GM21447 (cell line): ENCODE results near the gene TAS1R1.

ENCODE experiments used
- ATAC-seq: cut with Tn5 transposase; IDR thresholded peaks from one replicate; pipeline ENCODE4 v1.9.1; 2021; ENCODE audit not compliant: unreplicated experiment

The TAS1R1 gene

DNA sequence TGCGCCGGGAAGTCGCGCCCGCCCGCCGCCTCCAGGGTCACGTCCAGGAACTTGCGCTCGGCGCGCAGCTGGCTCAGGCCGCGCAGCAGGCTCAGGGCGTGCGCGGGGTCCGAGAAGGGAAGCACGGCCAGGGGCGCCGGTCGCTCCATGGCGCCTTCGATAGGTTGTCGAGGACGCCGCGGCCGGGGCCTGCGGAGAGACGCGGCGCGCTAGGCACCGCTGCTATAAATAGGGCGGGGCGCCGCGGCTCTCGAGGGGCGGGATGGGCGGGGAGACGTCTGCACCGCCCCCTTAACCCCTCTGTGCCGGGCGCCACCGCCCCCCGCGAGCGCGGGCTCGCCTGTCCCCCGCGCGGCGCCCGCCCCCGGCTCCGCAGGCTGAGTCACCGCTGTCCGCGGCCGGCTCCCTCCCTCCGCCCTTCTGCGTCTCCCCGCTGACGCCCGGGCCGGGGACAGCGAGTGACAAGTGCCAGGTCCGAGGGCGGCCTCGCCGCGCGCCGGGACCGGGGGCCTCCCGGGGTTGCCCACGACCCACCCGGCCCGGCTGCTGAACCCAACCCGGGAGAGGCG is 47.6 kb downstream of the TAS1R1 start, which contains the start of gene KLHL21:
Gene KLHL21 (minus strand): TSS at position 201 of the 569 bp plus-strand sequence. CDS start 52 bp downstream, at position 149.
- peak; percentile 42 for ATAC-seq

DNA sequence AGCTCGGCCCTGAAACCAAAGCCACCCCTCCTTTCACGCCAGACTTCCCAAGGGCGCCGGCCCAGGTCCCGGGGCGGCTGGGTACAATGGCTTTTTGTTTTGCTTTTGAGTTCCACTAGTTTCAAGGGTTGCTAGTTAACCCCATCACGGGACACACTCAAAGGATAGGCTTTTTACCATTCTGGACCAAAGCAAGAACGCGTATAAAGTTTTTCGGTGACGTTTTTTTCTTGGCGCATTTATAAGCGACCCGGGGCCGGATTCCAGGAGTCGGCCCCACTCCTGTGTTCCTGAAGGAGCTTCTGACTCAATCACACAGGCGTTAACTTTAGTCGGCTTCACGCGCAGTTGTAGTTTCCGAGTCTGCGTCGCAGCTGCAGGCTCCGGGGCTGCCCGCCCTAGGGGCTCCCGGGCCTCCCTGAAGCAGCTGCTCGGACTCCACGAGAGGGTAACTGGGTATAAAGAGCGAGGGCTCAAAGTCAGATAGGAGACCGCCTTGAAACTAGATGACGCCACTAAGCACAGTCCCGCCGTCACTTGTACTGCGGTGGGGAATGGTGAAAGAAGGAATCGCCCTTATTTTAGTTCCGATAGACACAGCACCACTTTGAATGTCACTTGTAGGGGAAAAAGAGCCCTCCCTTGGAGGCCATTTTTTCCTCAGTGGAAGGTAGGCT is 48.3 kb downstream of the TAS1R1 start:
- peak; percentile 8 for ATAC-seq

DNA sequence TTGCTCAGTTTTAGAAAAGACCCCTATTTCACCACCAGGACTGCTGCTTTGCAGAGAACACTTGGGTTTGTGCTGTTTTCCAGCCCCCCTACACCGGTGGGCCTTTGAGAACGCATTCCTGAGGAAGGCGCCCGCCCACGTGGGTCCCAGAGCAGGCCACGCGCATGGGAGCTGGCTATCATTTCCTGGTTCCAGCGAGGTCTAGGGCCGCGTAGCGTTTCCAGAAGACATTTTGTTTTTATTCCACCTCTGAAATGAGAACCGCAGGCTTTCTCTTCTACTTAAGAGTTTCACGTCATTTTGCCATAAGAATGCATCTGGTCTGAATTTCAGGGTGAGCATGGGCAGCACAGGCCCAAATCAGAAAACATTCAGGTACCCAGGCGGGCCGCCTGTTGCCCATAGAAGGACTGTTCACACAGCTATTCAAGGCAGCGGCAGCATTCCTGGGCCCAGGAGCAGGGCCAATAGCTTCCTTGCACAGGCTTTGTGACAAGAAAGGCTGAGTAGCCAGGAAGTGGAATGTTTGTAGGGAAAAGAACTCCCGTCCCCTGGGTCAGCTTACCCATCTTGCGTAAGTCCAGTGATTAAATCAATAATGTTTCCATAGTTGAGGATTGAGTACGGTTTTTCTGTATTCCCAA is 48.9 kb downstream of the TAS1R1 start:
- no peak for ATAC-seq

DNA sequence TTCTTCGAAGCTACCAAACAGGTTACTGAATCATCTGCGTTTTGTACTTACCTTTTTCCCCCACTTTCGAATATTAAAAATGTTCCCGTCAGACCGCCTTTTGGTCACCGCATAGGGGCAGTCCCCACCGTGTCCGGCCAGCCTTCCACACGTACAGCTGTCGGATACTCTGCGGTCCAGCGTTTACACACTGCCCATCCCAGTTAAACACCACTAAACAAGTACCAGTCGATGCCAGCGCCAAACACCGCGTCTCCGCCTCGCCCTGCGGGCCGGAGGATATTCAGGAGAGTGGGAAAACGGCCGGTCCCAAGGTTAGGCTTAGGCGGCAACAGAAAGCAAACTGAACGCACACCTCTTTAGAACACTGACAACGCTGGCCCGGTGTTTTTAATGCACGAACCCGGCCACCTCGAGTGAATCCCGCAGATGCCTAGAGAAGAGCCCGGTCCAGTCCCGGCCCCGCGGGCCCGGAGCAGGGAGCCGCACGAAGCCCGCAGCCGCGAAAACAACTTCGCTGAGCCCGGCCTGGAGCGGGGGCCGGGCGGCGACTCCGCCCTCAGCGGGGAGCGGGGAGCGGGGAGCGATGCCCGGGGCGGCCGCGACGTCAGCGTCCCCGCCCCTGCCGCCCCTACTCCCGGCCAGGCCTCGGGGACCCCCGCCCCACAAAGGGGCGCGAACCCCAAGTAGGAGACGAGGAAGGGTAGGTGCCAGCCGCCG is 57.7 kb downstream of the TAS1R1 start:
- ATAC-seq, result peak; percentile 31

DNA sequence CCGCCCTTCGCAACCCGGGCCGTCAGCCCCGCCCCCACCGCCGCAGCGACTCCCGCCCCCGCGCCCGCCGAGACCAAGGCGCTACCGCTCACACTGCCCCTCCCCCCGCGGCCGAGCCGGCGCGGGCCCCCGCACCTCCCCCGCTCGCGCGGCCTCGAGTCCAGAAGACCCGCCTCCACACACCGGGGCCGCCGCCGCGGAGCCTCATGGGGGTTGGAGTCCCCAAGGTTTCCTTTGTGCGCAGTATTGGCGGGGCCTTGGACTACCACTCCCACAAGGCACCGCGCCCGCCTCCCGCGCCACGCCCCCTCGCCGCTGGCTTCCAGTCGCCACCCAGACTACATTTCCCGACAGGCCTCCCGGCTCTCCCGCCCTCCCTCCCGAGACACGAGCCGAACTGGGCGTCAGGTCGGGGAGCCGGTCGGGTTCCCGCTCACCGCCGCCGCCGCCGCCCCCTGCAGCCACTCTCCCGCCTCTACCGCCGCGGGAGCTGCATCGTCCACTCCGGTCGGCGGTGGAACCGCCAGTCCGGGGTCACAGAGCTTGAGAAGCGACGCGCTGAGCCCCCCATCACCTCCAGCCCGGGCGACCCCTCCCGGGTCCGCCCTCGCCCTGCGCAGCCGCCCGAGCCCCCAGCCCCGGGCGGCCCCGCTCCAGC is 58.4 kb downstream of the TAS1R1 start, which contains the start of gene PHF13:
Gene PHF13 (plus strand): TSS at position 371 of the 658 bp plus-strand sequence. CDS start 336 bp downstream, outside the sequence.
- peak; percentile 87 for ATAC-seq

DNA sequence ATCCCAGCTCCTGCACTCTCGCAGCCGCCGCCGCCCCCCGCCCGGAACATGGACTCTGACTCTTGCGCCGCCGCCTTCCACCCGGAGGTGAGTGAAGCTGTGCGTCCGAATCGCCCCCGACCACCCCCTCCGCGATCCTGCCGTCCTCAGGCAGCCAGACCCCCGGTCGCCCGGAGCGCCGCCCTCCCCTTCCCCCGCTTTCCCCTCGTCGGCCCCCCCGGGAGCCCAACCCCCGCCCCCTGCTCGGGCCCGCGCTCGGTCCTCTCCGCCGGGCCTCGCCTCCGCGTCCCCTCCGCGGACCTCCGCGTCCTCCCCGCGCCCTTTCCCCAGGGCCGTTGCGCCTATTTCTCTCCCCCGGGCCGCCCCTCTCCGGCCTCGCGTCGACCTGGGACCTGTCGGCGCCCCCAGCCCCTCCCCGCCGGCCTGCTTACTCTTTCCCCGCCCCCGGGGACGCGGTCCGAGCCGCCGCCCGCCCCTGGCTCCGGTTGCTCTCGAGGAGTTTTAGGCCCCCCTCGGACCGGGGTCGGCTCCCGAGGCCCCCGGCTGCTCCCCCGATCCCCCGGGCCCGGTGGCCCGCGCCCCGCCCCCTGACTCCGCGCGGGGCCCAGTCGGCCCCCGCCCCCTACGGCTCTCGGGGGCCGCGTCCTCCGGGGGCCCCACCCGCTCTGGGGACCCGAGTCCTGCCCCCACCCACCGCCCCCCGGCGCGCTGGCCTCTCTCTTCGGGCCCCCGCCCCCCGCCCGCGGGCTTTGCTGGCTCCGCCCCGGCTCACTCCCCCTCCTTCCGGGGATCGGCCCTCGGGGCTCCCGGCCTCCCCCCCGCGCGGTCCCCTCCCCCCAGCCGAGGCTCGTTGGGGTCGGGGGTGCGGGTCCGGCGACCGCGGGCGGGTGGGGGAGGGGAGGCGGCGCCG is 59.2 kb downstream of the TAS1R1 start:
- no peak for ATAC-seq

DNA sequence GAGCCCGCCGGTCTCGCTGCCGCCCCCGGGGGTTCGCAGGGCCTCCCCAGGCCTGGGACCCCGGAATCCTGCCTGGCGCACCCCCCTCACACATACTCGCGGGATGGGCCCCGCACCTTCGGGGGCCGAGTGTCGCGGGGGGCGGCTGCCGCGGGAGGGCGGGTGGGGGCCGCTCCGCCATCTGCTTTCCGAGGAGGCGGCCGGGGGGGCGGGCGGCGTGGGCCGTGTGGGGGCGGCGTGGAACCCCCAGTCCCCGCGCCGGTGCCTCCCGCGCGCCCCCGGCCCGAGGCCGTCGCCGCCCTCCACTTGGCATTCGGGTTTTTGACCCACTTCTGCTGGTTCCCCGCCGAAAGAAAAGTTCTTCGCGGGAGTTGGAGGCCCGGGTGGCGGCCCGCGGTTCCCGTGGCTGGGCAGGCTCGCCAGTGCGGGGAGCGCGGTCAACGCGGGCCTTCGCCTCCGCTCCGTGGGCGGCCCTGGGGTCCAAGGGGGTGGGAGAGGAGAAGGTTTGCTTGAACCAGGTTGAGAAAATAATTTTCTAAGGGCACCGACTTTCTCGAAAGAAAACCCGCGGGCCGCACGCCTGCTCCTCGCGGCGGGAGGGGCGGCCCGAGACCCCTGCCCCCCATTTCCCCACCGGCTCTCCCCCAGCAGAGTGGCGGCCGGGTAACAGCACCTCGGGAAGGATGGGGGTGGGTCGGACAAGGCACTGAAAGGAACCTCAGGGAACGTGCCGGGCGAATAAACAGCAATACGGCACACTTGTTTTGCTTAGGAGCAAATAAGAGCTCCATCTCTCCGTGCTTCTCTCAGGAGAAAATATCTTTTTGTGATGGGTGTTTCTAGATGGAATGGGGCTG is 60.0 kb downstream of the TAS1R1 start:
- ATAC-seq, result no peak

DNA sequence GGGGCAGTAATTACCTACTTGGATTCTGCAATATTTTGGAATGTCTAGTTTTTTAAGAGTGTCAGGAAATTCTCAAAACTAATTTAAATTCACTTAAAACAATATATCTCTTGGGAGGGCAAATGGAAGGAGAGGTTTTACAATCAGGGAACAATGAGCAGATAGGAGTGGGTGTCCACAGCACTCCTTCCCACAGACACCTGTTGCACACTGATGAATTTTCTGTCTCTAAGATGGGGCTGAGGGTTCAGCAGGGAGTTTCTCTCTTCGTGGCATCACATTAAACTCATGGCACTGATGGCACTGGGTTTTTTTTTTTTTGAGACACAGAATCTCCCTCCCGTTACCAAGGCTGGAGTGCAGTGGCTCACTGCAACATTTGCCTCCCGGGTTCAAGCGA is 63.9 kb downstream of the TAS1R1 start:
- no peak for ATAC-seq

DNA sequence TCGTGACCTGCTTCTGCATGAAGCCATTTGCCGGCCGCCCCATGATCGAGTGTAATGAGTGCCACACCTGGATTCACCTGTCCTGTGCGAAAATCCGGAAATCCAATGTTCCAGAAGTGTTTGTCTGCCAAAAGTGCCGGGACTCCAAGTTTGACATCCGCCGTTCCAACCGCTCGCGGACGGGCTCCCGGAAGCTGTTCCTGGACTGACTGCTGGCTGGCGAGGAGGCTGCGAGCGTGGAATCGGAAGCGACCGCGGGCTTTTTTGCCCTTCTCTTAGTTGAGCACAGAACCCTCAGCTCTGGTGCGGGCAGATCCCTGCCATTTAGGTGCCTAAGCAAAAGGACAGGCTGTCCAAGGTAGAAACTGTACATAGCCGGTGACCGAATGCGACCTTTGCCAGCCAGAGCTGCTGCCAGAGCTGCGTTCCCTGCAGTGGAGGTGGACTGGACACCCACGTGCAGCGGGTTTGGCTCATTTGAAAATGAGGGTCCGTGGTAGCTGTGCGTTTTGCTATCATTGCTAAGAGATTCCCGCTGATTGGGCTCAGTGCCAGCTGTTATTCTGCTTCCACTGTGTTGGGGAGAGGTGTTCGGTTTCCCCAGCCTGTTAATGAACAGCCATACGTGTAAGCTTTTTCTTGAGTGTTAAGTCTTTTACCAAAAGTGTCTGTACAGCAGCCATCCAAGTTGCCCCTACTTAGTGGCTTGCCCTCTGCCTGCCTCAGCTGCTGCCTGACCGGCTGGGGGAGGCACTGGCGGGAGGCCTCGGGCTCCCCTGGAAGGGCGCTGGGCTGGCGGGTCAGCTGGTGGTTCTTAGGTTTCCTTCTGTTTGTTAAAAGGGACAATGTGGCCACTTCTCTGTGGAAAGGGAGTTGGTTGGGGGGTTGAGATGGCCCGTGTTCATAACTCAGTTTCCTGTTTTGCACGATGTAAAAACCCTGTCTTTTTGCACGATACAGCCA is 66.6 kb downstream of the TAS1R1 start:
- no peak for ATAC-seq

DNA sequence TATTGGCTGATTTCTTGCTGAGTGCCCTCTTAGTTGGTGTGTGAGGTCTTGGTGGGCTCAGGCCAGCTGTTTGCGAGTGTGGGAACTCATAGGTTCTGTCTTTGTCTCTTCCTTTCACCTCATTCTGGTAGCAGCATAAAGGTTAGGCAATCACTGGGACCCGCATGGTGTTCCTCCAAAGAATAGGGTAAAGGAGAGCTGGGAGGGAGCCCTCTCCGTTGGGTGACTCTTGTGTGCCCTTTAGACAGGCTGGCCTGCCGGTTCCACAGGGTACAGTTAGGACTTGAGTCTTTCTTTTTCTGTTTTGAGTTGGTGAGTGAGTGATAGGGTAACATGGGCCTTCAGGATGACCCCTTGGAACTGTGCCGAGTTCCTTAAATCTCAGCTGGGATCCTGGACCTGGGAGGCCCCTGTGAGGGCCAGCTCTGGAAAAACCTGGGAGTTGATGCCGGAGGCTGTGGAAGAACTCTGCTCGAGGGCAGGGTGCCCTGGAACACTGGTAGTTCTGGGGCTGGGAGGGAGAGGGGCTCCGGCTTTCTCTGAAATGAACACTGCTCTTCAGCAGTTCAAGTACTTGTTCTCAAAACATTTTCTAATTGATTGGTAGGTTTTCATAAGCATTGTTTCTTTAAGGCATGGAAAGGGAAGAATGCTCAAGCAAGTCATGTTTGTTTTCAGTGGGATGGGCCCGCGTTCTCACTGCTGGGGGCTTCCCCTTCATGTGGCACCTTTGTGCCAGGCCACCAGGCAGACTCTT is 67.5 kb downstream of the TAS1R1 start:
- no peak for ATAC-seq

DNA sequence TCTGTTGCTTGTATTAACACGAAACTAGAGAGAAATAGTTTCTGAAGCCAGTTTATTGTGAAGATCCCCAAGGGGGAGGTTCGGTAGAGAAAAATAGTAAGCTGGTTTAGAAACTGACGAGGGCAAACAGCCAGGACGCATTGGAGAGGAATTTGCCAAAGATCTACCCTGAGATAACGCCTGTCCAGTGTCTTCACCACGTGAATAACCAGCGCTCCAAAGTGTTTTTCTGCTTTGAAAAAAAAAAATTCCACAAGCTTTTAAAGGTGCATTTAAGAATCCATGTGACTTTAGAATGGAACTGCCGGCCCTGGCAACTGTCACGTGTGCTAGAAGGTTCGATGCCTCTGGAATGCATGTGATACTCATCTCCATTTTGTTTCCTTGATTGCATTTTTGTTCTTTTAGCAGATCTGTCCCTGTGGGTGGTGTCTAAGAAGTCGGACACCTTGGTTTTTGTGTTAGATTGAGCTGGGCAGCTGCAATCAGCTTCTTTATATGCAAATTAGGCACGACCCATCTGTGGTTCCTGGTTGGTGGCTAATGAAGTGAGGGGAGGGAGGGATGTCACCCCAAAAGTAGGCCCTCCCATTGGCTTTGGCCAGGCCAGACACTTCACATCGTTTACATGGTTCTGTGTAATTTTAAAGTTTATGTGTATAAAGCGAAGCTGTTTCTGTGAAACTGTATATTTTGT is 68.3 kb downstream of the TAS1R1 start:
- ATAC-seq, result no peak

DNA sequence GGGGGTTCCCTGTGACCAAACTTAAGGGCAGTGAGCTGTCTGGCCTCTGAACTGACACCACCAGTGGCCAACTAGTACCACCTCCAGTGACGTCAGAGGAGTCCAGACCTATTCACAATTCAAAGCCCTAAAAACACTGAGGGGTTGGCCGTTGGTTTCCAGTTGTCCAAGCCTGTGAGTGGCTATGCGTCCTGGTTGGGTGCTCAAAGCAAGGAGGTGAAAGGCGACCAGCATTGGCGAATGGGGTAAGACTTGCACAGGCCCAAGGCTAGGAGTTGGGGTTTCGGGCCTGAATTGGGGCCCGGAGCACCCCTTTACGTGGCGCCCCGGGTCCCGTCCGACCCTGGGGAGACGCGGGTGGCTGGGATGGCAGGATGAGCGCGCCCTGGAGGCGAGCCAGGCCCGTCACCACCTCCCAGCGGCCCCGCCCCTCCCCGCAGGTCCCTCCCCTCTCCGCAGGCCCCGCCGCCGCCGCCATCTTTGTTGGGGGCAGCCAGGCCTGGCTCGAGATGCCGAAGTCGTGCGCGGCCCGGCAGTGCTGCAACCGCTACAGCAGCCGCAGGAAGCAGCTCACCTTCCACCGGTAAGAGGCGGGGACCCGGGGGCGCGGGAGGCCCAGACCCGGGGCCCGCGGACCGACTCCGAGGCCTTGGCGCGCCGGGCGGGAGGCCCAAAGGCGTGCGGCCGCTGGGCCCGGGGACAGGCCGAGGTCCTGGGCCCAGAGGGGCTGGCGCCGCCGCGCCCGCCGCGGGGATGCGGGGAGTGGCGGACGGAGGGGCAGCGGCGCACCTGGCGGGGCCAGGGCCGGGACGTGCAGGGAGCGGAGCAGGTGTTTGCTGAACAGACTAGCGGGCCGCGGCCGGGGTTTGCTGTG is 69.8 kb downstream of the TAS1R1 start, which contains the start of gene THAP3:
Gene THAP3 (plus strand): TSS at position 159 of the 874 bp plus-strand sequence. CDS start 351 bp downstream, at position 510.
- ATAC-seq, result peak; percentile 79

DNA sequence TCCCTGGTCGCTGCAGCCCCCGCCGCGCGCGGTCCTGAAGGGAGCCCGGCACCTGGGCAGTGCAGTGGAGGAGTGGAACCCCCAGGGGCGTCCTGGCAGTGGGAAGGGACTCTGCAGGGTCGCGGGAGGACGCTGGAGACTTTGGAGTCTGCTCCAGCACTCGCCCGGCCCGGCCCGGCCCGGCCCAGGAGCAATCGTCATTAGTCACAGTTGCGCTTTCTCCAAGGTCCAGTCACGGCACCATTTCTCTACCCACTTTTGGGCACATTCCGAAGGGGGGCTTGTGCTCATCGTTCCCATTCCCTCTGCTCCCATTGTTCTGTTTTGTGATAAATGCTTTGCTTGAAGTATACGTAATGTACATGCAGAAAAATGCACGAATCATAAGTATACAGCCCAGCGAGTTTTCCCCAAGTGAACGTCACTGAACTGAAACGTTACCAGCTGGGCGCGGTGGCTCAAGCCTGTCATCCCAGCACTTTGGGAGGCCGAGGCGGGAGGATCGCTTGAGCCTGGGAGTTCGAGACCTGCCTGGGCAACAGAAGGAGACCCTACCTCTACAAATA is 70.6 kb downstream of the TAS1R1 start:
- no peak for ATAC-seq

DNA sequence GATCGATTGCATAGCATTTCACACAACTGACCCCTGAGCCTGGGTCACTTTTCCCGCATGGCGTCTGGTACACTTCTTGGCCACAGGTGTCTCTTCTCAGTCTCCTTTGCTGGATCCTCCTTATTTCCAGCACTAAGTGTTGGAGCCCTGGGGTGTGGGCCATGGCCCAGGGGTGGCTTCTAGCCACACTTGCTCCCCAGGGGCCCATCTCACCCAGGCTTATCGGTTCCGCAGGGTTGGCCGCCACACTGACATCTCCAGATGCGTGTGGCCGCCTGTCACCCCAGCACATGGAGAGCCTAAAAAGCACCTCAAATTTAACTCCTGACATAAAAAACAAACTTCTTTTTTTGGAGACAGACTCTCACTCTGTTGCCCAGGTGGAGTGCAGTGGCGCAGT is 71.9 kb downstream of the TAS1R1 start:
- no peak for ATAC-seq
